SKM-1 treated with dmso at 0.1 percent for 144 hours (cell line): ENCODE data around the gene CATSPERE.
"Not testable (repeated sequence)": the region's sequence is repeated elsewhere in the genome, so short reads cannot be mapped to it uniquely, and the experiment has no call there.

Source experiments
- DNase-seq: peaks from one replicate; lab custom pipeline; 2025; ENCODE audit not compliant: unreplicated experiment; lab: John Stamatoyannopoulos, UW

The CATSPERE gene

GRCh38 chr1:244448279-244449036 is 12.6 kb upstream of the CATSPERE start:
- no peak for DNase-seq

DNA sequence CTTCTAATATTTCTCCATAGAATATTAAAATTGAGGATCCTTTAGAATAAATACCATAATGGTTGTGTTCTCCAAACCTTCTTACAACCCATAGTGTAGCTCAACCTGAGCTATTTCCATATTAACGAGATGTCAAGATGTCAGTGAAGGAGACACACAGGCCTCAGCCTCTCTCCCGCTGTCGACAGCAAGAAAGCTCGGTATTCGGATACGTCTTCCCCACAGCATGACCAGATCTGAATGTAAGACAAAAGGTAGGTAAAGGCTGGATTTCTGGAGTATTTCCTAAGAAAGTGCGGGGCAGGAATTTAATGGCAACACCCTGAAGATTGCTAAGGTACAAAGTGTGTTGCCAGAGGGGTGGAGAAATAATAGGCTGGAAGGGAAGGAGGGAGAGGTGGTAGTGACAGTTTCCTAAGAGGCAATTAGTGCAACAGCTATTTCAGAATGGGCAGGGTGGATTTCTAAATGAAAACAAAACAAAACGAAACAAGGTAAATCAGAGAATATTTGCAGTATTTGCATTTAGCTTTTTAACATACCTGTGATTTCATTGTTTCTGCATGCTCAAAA is 11.1 kb upstream of the CATSPERE start:
- peak; percentile 29 for DNase-seq

DNA sequence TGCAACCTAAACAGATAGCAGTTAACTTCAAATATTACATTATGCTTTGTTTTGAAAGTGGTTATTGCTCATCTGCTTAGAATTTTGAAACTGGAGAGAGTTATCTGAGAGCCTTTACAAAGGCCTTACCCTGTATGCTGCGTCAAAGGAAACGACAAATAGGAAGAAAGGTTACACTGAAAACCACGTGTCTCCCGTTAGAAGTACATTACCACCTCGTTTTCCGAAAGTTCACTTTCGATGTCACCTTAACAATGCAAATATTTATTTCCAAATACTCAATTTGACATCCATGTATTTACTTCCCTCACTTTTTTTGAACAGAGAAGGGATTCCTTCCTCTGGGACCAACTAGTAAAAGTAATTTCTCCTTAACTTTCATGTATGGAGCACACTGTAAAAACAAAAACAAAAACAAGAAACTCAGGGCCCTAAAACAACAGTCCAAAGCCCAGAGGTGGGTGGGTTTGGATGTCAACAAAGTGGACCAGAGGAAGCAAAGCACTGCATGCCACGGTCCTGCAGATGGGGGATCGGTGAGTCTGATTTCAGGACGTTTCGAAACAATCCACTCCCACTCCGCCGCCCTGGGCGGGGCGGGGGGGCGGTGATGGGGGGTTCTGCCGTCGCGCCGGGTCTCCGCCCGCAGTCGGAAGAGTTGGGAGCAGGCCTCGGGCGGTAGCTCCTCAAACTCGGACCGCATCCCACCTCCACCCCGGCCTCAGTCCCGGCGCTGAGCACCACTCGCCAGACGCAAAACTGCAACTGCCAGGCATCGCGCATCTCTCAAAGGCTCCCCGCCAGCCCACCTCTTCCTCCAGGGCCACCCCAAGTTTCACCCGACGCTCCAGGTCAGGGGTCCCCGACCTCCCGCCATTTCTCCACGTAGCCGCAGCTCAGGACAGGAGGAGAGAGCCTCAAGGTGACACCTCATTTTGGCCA is 10.2 kb upstream of the CATSPERE start:
- peak; percentile 36 for DNase-seq

- no peak for DNase-seq
These were observed 9.5 kb upstream of the CATSPERE start, which contains the start of gene ADSS2 for GRCh38 chr1:244451539-244451950. TSS of gene ADSS2 (minus strand) at chr1:244451909. CDS start at chr1:244451817, 92 bp downstream.

GRCh38 chr1:244451951-244452795 is 8.9 kb upstream of the CATSPERE start:
- peak; percentile 100 for DNase-seq

- no peak for DNase-seq
These were observed 6.7 kb upstream of the CATSPERE start for GRCh38 chr1:244454412-244454811.

- no peak for DNase-seq
These were observed 4.5 kb upstream of the CATSPERE start for GRCh38 chr1:244456586-244456985.

DNA sequence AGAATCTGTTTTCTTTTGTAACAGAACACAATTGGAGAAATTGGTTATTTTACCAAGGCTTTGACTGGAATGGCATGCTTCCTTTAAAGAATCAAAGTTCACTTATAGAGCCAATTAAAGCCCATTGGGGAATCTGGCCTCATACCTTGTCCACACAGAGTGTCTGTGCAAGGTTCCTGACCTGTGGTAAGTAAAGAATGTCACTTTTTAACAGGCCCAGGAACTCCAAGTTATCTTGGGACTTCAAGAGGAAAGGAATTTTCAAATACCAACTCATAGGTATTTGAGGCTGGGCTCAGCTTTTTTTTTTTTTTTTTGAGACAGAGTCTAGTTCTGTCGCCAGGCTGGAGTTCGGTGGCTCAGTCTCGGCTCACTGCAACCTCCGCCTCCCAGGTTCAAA is 2.3 kb upstream of the CATSPERE start:
- DNase-seq = no peak

GRCh38 chr1:244460197-244460596 is 876 bp upstream of the CATSPERE start:
- DNase-seq = peak; percentile 15

DNA sequence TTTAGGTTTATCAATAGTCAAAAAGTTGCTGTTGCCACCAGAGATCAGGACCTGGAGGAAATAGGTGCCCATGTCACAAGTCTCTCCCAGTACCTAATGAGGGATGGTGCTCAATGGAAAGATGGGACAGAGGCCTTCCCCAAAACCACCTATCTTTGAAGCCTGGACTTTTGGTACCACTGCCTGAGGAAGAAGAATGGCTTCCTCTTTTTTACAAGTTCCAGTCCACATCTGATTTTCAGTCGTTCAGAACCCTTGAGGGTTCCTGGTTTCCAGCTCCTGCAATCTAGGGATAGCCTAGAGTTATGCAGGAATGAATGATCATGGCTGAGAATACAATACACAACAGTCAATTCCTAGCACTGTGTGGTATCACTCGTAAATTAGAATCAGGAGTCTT is 5.7 kb downstream of the CATSPERE start:
- DNase-seq = peak; percentile 14

DNA sequence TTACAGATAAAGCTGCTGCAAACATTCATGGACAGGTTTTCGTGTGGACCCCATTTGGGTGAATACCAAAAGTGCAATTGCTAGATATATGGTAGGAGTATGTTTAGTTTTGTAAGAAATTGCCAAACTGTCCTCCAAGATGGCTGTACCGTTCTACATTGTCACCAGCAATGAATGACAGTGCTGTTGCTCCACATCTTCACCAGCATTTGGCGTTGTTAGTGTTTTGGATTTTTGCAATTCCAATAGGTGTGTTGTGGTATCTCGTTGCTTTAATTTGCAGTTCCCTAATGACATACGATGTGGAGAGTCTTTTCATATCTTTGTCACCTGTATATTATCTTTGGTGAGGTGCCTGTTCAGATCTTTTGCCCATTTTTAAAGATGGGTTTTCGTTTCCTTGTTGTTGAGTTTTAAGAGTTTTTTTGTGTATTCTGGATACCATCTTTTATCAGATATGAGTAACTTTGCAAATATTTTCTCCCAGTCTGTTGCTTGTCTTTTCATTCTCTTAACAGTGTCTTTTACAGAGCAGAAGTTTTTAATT is 12.1 kb downstream of the CATSPERE start:
- DNase-seq = no peak

GRCh38 chr1:244484971-244485370 is 23.9 kb downstream of the CATSPERE start:
- DNase-seq = not testable (repeated sequence)

DNA sequence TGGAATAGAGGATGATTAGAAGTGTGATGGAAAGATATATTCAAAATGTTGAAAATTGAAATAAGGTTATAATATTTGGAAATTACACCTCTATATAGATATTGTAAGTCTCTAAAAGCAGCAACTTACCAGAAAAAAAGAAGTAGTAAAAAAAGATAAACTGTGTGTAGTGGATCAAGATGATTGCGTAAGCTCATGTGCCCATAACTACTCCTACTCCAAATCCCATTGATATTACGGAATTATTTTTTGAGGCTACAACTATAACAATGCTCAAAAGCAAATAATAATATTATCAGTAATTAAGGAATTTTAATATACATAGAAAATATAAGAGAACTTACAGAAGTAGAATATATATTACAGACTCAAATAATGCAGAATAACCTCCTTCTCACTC is 33.6 kb downstream of the CATSPERE start:
- no peak for DNase-seq

DNA sequence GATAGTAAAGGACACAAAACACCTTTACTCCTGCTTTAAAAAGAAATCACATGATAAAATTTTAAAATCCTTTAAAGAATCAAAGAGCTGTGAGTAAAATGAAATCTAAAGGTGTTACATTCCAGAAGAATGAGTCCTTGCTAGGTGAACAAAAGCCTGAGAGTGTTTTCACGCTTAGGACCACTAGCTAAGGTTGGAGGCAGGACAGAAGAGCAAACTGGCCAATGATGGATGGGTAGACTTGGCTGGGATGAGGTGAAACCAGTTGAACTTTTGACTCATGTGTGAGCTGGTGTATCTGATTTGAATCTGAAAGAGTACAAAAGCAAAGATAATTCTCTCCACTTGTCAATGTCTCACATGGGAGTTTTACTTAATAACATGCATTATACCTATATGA is 35.1 kb downstream of the CATSPERE start:
- DNase-seq = no peak

- no peak for DNase-seq
These were observed 36.7 kb downstream of the CATSPERE start for GRCh38 chr1:244497805-244498204.

- DNase-seq = not testable (repeated sequence)
These were observed 38.4 kb downstream of the CATSPERE start for GRCh38 chr1:244499484-244499883.

GRCh38 chr1:244500515-244500914 is 39.4 kb downstream of the CATSPERE start:
- not testable (repeated sequence) for DNase-seq

GRCh38 chr1:244502630-244503029 is 41.6 kb downstream of the CATSPERE start:
- no peak for DNase-seq

DNA sequence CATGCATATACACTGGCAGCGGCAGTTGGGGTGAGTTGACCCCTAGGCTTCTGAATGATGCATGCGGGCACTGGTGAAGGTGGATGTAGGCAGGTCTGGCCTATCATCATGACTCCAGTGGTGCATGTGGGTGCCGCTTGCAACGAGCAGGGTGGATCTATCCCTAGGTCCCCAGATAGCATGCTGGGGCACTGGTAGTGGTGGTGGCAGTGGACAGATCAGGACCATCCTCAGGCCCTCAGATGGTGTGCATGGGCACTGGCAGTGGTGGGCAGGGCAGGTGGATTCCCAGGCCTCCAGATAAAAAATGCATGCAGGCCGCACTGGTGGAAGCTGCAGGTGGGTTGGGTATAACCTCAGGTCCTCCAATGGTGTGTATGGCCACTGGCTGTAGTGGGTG is 52.4 kb downstream of the CATSPERE start:
- no peak for DNase-seq

GRCh38 chr1:244515680-244516079 is 54.6 kb downstream of the CATSPERE start:
- DNase-seq = no peak
